GM18526 (cell line): ENCODE data around the gene HMGN5.

ENCODE experiments used
- POLR2A ChIP-seq: IDR thresholded peaks from 3 replicates; pipeline ENCODE4 v1.6.1; 2011; ENCODE audit not compliant: insufficient read length; ENCODE audit errors: extremely low read depth

HMGN5 gene

GRCh38 chrX:81174286-81174685, 27.4 kb downstream of the HMGN5 start:
- TF ChIP-seq POLR2A, result no peak

DNA sequence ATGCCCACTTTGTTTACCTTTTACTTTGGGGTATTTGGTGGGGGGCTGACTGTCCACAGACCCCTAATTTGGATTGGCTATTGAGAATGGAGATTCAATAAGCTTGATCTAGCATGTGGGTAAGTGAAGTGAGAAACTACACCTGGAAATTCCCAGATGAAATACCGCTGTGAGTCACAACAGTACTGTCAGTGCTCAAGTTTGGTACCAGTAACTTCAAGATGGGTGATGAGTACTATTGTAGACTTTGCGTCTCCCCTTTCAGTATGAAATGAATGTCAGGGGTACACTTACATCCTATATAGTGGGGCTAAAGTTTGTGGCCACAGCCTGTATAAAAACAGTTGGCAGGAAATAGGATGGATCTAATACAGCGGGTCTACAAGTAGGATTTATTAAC, 33.3 kb downstream of the HMGN5 start:
- TF ChIP-seq POLR2A, result no peak

DNA sequence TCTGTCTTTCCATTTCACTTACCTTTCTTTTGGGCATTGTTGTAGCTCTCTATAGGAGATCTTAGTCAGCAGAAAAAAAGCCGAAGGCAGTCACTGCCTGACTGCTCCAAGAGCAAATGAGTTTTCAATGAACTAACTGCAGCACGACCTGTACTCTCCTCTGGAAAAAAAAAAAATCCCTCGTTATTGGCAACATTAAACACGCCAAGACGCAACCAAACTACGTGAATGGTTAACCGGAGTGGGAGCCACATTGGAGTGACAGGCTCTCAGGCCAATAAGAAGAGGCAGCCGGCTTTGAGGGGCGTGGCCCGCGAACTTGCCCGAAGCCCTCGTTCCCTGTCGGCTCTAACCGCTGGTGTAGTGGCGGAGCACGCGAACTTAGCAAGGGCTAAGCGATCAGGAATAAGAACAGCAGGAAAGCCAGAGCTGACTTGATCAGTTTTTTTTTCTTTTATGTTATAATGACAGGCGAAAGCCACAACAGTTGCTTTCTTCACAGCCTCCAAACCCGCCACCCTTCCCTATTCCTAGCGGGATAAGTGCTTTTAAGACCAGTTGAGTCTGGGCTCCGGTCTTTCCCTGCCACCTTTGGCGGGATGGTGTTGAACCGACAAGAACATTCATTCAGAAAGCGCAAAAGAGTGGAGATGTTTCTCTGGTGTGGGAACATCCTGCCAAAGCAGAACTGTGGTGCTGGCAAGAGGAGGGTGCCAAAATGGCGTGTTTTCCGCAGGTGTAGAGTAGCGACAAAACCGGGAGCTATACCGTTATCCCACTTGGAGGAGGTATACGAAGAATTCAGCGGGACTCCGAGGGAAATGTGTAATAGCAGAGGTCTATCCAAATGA, 80.0 kb downstream of the HMGN5 start:
- TF ChIP-seq POLR2A, result peak; percentile 13

- TF ChIP-seq POLR2A, result no peak
Measured at GRCh38 chrX:81120936-81121371, 80.8 kb downstream of the HMGN5 start.

DNA sequence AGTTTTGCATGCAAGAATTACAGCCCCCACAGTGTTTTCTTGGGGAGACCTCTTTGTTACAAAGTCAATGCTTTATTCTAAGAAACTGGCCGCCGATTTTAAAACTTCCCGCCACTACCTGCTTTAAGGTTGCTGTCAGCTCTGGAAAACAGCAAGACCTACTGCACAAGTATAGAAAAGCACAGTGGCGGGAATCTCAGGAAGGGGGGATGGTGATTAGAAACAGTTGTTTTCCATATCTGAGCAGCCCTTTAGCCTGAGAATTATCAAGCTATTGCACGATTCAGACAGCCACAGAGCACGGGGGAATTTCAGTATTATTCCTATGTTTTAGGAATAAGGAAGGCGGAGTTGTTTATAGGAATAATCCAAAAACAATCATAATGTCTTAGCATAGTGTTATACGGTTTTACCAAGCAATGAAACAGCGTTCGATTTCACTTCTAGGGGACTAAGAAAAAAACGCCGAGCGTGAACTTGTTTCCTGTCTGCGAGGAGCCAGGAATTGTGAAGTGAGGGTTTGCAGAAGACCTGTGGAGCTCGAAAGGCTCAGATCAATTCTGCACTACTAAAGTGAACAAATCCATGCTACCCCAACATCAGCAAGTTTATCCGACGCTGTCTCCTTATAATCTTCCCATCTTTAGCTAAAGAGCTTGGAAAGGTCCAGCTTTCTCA, 81.3 kb downstream of the HMGN5 start:
- no peak for TF ChIP-seq POLR2A

DNA sequence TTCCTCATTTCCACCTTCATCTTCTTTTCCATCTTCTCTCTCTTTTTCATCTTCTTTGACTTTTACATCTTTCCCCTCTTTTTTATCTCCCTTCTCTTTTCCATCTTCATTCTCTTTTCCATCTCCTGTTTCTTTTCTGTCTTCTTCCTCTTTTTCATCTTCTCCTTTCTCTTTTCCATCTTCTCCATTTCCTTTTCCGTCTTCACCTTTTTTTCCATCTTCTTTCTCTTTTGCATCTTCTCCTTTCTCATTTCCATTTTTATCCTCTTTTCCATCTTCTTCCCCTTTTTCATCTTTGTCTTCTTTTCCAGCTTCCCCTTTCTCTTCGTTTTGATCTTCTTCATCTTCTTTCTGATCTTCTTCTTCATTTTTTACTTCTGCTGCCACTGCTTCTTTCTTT, 87.0 kb downstream of the HMGN5 start:
- TF ChIP-seq POLR2A, result no peak

GRCh38 chrX:81110286-81110685, 91.4 kb downstream of the HMGN5 start:
- TF ChIP-seq POLR2A, result no peak

GRCh38 chrX:81082649-81083048, 119.1 kb downstream of the HMGN5 start:
- TF ChIP-seq POLR2A, result no peak
